DMS 273 treated with DMSO at 0.1 percent for 48 hours (cell line): ENCODE measurements around the gene TRERF1.
A peak's percentile ranks its signal among the peaks of the same experiment; 100 is the strongest.

Experiments used
- DNase-seq: peaks from one replicate; lab custom pipeline; 2025; lab: John Stamatoyannopoulos, UW

Gene TRERF1

DNA sequence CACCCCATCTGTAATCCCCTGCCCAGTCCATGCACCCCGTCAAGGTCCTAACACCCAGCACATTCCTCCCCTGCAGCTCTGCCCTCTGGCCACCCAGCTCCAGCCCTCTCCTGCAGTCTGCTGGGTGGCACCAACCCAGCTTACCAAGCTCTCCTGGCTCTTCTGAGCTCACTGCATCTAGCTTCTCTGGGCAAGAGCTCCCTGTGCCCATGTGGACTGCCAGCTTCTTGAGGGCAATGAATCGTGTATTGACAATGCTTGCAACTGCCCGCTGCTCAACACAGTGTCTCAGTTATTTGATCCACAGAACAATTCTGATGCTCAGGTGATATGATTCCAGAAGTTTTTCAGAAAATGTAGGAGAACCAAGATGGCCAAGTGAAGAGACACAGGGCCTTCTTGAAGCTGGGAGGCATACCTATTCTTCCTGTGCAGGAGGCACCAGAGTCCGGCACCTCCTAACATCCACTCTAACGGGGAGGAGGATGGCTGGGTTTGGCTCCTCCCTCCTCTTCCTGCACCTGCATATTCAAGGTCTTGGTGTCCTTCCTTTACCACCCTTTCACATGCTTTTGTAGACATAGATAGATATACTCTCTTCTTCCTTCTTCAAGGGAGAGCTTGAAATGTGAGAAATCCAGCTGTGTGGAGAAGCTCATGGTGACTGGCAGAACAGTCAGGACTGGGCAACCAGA is 85.6 kb downstream of the TRERF1 start:
- DNase-seq: no peak

DNA sequence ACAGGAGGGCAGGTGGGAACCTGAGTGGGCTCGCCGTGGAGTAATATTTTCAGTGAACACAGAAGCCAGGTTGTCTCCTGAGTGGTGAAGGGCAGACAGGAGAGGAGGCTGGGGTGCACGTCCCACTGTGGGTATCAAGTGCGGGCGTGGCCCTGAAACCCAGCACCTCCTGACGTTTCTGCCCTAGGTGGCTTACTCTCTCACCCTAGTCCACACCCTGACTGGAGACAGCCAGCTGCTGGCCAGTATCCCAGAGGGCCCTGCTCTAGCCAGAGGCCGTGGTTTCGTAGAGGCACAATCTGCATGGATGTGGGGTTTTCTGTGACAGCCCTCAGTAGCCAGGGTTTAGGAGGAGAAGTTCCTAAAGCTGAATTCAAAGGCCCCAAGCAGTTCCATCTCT is 86.7 kb downstream of the TRERF1 start:
- DNase-seq: no peak

DNA sequence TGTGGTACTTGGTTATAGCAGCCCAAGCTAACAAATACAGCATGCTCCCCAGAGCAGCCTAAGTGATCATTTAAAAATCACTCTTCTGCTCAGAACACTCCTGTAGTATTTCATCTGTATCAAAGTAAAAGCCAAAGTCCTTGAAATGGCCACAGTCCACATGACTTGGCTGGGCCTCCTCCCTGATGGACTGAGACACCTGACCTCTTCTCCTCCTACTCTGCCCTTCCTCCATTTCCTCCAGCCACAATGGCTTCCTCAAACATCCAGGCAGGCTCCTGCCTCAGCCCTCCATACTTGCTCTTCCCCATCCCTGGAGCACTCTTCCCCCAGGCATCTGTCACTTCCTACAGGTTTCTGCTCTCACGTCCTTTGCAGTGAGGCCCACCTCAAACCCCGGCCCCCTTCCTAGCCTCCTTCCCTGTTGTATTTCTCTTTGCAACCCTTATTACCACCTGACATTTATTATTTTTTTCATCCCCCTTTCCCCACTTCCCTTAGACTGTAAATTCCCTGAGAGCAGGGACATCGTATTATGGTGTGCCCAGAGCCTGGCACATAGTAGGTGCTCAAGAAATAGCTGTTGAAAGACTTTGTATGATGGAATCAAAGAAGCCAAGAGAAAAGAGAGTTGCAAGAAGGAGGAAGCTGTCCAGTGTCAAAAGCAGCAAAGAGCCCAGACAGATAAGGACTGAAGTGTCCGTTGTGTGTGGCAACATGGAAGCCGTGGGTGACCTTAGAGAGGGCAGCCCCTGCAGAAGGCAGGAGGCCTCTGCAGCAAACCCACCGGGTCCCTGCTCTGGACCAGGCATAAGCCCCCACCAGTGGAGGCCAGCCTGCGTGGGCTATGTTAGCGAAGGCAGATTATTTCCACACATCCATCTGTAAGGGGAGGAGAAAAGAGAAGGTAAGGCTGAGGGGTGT is 87.5 kb downstream of the TRERF1 start:
- DNase-seq: no peak

DNA sequence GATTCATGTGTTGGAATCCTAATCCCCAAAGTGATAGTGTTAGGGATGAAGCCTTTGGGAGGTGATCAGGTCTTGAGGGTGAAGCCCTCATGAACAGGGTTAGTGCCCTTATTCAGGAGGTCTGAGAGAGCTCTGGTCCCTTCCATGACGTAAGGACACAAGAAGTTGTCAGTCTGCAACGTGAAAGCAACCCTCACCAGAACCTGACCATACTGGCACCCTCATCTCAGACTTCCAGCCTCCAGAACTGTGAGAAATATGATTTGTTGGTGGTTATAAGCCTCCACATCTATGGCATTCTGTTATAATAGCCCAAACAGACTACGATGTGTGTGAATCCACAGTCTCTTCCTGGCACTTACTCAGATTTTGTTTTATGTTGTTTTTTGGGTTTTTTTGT is 90.7 kb downstream of the TRERF1 start:
- DNase-seq: no peak

DNA sequence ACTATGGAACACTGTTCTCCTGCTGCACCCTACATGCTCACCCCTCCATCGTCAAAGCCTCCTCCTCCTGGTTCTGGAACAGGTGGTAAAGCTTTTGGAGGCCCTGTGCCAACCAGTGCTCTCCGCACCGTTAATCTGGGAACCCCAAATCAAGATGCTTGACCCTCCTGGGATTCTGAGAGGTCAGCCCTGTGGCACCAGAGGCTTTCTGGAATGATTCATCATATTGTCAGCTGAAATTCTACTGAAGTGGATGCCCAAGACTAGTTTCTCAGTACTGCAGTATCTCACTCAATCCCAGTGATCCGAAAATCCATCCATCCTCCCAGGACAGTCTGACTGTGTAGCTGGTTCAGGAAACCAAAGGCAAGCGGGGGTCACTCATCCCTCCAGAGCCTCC is 92.7 kb downstream of the TRERF1 start:
- no peak for DNase-seq

DNA sequence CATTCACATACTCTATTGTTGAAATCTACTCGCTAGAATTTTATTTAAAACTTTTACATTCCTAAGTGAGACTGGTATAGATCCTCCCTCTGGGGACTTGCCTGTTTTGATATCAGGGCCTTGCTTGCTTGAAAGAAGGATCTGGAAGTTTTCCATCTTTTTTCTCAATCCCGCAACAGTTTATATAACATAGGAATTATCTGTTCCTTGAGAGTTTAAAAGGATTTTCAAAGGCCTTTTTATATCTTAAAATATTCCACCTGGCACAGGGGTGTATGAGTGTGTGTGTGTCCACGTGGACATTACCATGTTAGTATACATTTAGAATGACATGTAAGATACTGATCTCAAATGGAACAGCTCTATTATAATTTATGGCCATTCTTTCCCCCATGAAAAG is 96.3 kb downstream of the TRERF1 start:
- no peak for DNase-seq

DNA sequence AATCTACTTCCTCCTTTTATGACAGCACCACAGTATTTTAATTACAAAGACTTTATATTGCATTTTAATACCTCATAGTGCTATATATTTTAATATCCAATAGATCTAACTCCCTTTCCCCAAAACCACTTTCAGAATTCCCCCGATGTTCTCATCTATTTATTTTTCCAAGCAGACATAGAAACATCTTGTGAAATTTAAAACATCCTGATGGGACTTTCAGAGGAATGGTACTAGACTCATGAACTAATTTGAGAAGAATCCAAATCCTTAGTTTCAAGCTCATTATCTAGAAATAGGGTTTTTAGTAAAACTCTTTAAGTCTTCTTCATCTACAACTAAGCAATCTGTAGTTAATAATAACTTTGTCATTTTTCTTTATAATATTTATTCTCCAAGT is 97.0 kb downstream of the TRERF1 start:
- DNase-seq: no peak

DNA sequence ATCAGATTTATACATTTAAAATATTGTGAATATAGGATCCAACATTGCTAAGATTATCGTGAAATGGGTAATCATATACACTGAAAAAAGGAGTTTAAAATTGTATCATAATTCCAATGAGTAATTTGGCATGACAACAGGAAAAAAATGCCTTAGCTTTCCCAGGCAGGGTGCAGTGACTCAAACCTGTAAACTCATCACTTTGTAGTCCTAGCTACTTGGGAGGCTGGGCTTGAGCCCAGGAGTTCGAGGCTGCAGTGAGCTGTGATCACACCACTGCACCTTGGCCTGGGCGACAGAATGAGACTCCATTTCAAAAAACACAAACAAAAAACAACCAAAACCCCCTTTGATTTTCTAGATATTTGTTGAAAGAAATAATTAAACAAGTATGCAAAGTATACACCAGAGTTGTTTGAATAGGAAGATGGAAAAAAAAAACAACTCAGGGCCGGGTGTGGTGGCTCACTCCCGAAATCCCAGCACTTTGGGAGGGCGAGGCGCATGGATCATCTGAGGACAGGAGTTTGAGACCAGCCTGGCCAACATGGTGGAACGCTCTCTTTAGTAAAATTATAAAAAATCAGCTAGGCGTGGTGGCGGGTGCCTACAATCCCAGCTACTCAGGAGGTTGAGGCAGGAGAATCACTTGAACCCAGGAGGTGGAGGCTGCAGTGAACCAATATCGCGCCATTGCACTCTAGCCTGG is 98.7 kb downstream of the TRERF1 start:
- no peak for DNase-seq

DNA sequence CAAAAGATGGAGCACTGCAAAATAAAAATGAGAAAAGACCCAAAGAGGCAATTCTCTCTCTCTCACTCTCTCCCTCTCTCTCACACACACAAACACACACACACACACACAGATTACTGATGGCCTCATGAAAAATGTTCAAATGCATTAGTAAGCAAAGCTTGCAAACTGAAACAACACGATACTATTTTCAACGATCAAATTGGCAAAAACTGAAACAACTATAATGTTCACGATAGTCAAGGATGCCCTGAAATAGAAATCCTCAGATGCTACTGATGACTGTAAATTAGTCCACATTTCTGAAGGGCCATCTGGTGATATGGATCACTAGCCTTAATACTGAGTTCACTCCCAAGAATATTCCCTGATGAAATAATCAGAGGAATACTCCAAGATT is 100.8 kb downstream of the TRERF1 start:
- peak; percentile 57 for DNase-seq

DNA sequence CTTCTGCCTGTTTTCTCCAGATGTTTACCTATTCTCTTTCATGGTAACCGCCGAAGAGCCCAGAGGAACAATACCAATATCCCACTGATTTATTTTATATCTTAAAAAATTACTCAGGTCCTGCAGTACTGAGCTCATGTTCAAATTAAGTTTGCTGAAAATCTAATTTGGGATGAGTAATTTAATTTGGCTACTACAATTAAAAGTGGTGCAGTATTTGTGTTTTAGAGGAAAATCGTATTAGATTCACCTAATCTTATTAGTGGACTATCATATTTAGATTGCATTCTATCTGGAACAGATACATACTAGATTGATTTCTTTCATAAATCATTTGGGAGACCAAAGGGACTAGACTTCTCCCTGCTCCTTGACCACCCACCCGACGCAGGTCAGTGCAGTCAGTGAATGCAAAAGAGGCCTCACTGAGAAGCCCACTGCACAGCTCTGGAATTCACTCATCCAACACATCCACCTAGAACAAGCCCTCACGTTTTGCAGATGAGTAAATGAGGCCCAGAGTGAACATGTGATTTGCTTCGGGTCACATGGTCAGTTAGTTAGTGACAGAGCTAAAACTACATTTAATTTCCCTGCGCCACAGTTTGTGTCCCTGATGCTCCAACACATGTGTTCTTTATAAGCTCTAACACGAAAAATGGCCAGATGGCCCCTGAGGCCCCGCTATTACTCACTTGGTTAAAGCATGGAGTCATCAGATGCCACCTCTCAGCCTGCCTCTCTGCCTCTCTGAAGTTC is 101.8 kb downstream of the TRERF1 start:
- peak; percentile 80 for DNase-seq

DNA sequence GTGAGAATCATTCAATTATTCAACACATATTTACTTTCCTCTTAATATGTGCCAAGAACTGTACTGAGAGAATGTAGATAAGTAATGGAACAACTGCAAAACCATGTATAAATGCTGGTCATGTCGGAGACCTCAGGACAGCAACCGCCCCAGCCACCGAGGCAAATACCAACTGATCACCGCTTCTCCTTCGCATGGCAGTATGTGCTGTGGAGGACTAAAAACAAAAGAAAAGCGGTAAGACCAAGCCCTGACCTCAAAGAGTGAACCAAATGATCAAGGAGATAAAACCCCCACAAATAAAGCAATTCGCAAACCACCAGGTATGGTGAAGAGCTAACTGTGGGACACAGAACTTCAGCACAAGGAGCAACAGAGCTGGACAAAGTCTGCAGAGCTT is 104.3 kb downstream of the TRERF1 start:
- DNase-seq: no peak

DNA sequence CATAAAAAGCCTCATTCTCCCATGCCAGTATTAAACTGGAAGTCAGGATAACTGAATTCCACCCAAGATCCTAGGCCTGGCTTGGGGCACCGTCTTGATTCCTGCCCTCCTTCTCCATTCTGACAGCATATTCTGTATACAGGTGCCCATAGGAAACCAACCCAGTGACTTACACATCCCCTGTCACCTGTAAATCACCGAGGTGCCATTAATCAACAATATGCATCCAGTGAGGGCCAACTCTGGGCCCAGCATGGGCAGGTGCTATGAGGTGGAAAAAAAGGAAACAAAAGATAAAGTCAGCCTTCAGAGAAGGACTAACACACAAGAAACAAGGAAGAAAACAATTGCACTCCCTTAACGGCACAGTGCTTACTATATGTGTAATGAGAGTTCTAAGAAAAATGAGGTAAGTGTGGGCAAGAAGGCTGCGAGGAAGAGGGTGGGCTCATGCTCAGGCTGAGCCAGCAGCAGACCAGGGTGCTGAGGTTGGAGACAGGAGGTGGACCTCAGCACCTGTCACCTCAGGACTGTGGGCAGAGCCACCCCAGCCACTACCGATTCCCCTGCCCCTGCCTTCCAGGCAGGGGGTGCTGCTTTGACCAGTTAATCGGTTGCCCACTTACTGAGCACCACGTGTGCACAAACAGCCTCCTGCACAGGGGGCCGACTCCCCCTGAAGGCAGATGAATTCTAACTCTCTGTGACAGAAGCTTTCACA is 105.9 kb downstream of the TRERF1 start:
- DNase-seq: no peak

DNA sequence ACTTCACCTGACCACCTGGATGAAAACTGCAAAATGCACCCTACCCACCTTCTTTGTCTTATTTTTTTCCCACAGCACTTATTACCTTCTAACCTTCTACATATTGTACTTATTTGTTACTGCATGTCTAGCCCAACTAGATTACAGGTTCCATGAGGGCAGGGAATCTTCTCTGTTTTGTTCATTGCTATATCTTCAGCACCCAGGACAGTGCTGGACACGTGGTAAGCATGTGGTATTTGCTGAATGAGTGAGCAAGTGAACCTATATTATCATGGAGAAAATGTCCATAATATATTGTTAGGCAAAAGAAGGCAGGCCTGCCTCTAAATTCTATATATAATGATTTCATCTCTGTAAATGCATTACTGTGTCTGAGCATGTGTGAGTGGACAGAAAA is 107.0 kb downstream of the TRERF1 start:
- DNase-seq: no peak

DNA sequence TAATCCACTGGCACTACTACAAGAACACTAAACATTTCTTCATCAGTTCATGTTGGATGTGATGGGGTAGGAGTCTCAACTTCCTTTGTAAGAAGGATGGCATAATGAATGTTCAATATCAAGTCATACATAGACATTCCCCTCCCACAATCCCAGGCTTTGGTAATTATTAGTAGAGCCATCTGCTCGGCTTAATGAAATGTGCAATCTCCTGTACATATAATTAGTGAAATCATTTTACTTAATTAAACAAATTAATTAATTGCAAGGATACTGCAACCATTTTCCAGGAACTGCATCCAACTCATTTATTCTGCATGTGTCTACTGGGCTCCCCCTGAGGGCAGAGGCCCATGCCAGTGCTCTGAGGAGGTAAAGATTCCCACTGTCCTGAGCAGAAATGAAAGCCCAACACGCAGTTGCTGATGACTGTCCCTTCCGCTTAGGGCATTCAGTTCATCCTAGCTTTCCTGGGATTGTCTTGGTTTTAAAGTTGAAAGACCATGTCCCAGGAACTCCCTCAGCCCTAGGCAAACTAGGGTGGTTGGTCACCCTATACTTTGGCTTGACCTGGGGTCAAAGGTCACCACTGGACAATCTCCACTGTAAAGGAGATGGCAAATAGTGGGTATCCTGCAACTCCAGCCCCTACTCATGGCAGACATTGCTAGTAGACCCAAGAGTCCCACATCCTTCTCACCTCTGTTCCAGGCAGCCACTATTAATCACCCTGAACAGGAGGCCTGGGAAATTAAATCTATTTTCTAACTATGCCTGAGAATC is 109.8 kb downstream of the TRERF1 start:
- DNase-seq: no peak

DNA sequence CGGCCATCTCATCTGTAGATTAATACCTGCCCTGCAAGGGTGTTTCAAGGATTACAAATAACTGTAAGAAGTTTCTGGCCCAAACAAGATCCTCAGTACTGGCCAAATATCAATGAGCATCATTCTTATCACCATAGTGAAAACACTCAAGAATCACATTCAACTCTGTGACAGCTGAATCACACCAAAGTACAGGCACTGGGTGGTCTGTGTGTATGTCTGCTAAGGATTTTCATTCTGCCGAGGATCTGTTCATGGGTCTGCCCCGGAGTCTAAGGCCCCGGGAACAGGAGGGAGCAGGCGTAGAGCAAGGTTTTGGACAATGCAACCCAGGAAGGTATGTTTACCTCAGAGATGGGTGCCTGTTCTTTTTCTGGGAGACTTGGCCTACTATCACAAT is 110.5 kb downstream of the TRERF1 start:
- no peak for DNase-seq

DNA sequence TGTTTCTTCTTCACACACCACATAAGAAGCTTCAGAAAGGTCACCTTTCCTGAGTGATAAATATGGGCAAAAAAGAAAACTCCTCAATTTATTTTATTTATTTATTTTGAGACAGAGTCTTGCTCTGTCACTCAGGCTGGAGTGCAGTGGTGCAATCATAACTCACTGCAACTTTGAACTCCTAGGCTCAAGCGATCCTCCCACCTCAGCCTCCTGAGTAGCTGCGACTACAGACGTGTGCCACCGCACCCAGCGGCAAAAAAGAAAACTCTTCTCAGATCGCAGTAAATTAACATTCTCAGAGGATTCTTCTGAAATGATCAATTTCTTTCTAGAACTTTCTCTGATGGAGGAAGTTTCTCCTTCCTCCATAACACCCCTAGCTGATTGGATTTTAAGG is 111.2 kb downstream of the TRERF1 start:
- no peak for DNase-seq

DNA sequence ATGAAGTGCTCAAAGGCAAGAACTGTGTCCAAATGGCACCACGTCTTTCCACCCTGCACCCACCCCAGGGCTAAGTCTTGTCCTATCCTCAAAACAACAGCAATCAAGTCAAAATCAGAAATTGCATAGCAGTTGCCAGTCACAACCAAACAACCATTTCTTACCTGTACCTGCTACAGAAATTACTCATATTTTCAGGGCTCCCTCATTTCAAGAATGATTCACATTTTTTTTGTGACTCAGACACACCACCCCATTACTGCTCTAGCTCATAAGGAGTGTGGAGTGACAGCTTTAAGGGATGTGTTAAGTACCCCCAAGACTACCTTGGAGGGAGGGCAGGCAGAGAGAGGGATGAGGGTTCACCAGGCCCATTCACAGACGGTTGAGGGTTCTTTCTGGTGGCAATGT is 111.7 kb downstream of the TRERF1 start:
- DNase-seq: no peak

DNA sequence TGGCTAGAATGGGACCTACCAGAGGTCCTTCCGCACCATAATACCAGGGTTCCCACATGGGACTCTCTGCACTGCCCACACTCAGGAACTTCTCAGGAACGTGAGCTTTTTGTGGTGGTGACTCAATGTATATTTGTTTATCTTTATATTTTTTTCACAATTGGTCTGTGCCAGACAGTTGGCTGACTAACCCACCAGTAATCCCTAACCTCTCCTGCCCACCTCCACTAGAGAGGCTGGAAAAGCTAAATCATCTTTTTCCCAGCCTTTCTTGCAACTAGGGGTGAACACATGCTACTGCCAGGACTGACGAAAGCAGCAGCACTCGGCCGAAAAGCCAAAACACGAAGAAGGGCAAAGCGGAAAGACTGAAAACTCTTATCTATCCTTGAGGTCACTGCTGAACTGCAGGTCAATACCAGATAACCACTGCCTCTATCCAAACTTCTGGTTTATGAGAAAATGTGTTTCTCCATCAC is 112.9 kb downstream of the TRERF1 start:
- no peak for DNase-seq

DNA sequence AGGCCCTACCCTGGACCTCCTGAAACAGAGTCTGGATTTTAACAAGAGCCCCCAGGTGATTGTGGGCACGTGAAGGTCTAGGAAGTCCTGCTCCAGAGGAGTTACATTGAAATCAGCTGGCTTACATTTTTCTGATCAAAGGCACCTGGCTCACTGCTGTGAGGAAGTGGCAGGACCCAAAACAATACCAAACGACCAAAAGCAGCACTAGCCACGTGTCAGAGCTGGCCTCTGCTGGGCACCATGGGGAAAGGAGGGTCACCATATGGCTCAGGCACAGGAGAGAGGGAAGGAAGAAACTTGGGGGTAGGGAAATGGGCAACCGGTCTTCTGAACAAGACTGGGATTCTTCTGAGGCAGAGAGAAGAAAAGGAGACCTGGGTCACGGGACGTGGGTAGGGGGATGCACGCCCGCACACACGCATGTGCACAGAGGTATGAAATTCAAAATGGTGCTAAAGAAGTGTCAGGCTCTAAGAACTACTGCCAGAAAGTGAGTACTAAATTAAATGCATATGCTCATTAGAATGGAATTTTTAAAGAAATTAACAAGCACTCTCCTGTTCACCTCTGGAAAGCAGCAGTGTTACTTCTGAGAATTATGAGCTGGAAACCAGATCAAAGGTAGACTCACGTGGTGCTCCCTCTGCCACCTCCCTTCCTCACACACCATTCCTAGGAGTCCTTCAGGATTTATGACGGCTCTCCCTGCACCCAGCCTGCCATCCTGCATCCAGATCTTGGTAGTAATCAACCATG is 113.6 kb downstream of the TRERF1 start:
- no peak for DNase-seq

DNA sequence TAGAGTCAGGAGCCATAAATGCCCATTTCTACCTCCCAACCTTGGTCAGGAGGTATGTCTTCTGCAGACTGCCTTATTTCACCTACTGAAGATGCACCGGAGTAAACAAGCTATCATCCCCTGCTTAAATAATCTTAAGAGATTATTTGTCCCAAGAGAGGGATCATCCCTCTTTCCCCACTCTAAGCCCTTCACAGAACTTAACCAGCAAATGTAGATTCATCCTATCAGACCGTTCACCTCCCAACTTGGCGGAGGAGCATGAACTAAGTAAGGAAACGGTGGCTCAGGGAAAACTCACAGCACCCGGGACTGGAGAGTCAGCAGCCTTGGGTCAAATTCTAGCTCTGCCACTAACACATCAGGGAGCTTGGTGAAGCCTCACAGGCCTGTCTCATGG is 115.3 kb downstream of the TRERF1 start:
- DNase-seq: no peak
